ENCODE results near the gene OR5J2.
"Not testable (repeated sequence)": the region's sequence is repeated elsewhere in the genome, so short reads cannot be mapped to it uniquely, and the experiment has no call there.

OR5J2 gene

DNA sequence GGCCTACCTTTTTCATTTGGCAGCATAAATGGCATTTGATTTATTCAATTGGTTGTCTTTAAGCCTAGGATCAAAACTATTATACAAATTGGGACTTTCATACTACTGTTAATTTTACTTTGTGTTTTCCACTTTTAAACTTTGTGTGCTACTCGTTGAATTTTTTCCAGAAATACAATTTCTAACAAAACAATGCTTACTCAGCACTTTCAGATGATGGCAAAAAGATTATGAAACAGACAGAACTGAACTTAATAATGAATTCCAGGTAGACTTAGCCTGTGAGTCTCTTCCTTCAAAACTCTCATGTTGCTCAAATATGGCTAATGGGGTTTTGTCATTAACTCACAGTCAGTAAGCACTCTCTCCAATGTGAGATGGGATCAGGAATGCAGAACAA lies 31.4 kb downstream of the OR5J2 start:
- intact Hi-C loops (cut with DNase I; ENCODE audit: low total_unique reads), result no loop called here
- no peaks in the 10 kb centered on the region for H3K9me3 ChIP-seq
- no peak for TF ChIP-seq CTCF (IDR thresholded peaks at IDR 0.05)
- no peak overlapping the region for H3K27ac ChIP-seq
- no peak for DNase-seq
- no peaks in the 10 kb centered on the region for H3K27me3 ChIP-seq
- no peaks in the 10 kb centered on the region for H3K4me1 ChIP-seq
- H3K4me3 ChIP-seq, result no peak overlapping the region
- no peaks in the 10 kb centered on the region for H3K36me3 ChIP-seq

- no peaks in the 10 kb centered on the region for H3K4me1 ChIP-seq
- H3K27me3 ChIP-seq, result no peaks in the 10 kb centered on the region
- no peak for DNase-seq
- H3K4me3 ChIP-seq, result no peak overlapping the region
- intact Hi-C loops (cut with DNase I; ENCODE audit: low total_unique reads), result no loop called here
- no peak overlapping the region for H3K27ac ChIP-seq
- H3K9me3 ChIP-seq, result peaks cover 0 to 9% (median 8%) of the 10 kb centered on the region in 3 donors
- no peak for TF ChIP-seq CTCF (IDR thresholded peaks at IDR 0.05)
- H3K36me3 ChIP-seq, result no peaks in the 10 kb centered on the region
Observed at GRCh38 chr11:56214537-56214936, 38.1 kb downstream of the OR5J2 start.

DNA sequence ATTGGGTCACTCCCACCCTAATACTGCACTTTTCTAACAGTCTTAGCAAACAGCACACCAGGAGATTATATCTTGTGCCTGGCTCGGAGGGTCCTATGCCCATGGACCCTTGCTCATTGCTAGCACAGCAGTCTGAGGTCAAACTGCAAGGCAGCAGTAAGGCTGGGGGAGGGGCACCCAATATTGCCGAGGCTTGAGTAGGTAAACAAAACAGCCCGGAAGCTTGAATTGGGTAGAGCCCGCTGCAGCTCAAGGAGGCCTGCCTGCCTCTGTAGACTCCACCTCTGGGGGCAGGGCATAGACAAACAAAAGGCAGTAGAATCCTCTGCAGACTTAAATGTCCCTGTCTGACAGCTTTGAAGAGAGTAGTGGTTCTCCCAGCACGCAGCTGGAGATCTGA lies 43.3 kb downstream of the OR5J2 start:
- H3K4me1 ChIP-seq; H3K27me3 ChIP-seq; H3K9me3 ChIP-seq; intact Hi-C loops (cut with DNase I; ENCODE audit: low total_unique reads); H3K36me3 ChIP-seq; H3K27ac ChIP-seq; H3K4me3 ChIP-seq; DNase-seq: not testable (repeated sequence)

Measured in tibial artery (tissue), 4 donors.